Measurements from ENCODE around the gene ABLIM1. TPM values are rescaled to one million over a fixed set of nuclear protein-coding genes. Genes with fewer than 3 reads are reported as not detected.

Gene ABLIM1

DNA sequence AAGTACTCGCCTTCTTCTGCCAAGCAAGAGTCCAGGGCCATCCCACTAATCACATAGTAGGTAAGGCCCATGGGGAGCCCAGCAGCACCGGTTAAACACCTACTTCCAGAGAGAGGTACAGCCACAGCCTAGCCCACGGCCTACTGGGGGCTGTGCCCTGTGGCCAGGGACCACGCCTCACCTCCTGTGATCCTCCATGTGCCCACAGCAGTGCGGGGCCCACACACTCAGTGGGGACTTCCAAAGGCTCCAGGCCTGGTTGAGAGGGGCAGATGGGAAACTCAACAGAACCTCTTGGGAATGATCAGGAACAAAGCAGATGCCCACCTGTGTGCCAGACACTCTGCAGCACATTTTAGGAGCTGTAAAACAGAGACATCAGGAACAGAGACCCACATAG, 273.5 kb downstream of the ABLIM1 start:
- Histone ChIP-seq H3K4me2 (ENCODE audit: low read length, poor library complexity, severe bottlenecking) (no peak overlapping the region), H4K8ac (ENCODE audit: low read length) (no peak overlapping the region), H2AK5ac (ENCODE audit: low read length, severe bottlenecking) (no peak overlapping the region), H2BK15ac (ENCODE audit: low read depth, poor library complexity, severe bottlenecking) (no peak overlapping the region), H3K4me3 (ENCODE audit: insufficient read depth in 1 of 2, low read depth in 1 of 2, low read length in 2 of 2) (no peak overlapping the region), H3K4me1 (ENCODE audit: control insufficient read depth, insufficient read depth, low read depth, low read length) (peaks cover 4% of the 10 kb centered on the region), H3K79me1 (replicated peaks; ENCODE audit: low read length, poor library complexity, severe bottlenecking) (no peaks in the 10 kb centered on the region), H2BK120ac (ENCODE audit: low read depth, low read length) (no peak overlapping the region), H2BK12ac (ENCODE audit: low read length in 2 of 2) (no peak overlapping the region), H3K27ac (ENCODE audit: low read length, poor library complexity, severe bottlenecking) (no peak overlapping the region), H3K36me3 (ENCODE audit: control insufficient read depth in 1 of 2, insufficient read depth in 2 of 2, low read depth in 1 of 2, low read length in 2 of 2) (no peaks in the 10 kb centered on the region), H3K23ac (ENCODE audit: low read length in 2 of 2) (peak overlapping the region in 1 of 2 experiments; percentile 83), H3K18ac (ENCODE audit: low read depth in 1 of 2, low read length in 2 of 2) (no peak overlapping the region), H3K9me3 (ENCODE audit: control insufficient read depth, low read length) (no peaks in the 10 kb centered on the region), H3K27me3 (ENCODE audit: control insufficient read depth in 1 of 2, insufficient read depth in 1 of 2, low read length in 2 of 2) (peaks cover 0 to 63% of the 10 kb centered on the region in 2 experiments), H3K14ac (ENCODE audit: low read length in 2 of 2) (no peak overlapping the region), H3K4ac (ENCODE audit: low read depth in 1 of 2, low read length in 2 of 2) (no peak overlapping the region), H3K9ac (ENCODE audit: low read length) (no peak overlapping the region), H4K91ac (ENCODE audit: low read length) (no peak overlapping the region), H2AFZ (ENCODE audit: low read depth, low read length) (no peak overlapping the region), H2BK5ac (ENCODE audit: low read depth, low read length, poor library complexity, severe bottlenecking) (no peak overlapping the region)
- no peak for DNase-seq
- over 99% methylated on average over 5 of the region's 5 CpGs for WGBS

DNA sequence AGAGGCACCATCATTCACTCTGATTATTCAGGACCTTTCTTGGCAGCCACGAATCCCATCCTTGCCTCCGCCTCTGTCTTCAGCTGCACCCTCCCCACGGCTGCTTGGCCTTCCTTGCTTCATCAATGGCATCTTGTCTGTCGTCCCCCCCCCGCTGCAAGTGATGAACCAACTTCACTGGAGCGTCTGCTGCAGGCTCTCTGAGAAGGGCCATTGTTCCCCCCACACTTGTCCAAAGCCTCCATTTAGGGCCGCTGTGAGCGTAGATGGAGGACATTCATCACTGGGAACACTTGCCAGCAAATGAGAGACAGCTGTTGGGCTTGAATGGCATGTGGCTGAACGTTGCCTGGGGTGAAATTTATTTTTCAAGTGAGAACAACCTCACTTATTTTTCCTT, 273.9 kb downstream of the ABLIM1 start:
- Histone ChIP-seq H3K79me1 (replicated peaks; ENCODE audit: low read length, poor library complexity, severe bottlenecking) (no peaks in the 10 kb centered on the region), H3K27ac (ENCODE audit: low read length, poor library complexity, severe bottlenecking) (no peak overlapping the region), H2AK5ac (ENCODE audit: low read length, severe bottlenecking) (no peak overlapping the region), H3K4me1 (ENCODE audit: control insufficient read depth, insufficient read depth, low read depth, low read length) (peaks cover 1% of the 10 kb centered on the region), H3K4me3 (ENCODE audit: insufficient read depth in 1 of 2, low read depth in 1 of 2, low read length in 2 of 2) (no peak overlapping the region), H2AFZ (ENCODE audit: low read depth, low read length) (no peak overlapping the region), H3K18ac (ENCODE audit: low read depth in 1 of 2, low read length in 2 of 2) (no peak overlapping the region), H3K14ac (ENCODE audit: low read length in 2 of 2) (no peak overlapping the region), H3K4me2 (ENCODE audit: low read length, poor library complexity, severe bottlenecking) (no peak overlapping the region), H3K4ac (ENCODE audit: low read depth in 1 of 2, low read length in 2 of 2) (no peak overlapping the region), H2BK12ac (ENCODE audit: low read length in 2 of 2) (no peak overlapping the region), H3K36me3 (ENCODE audit: control insufficient read depth in 1 of 2, insufficient read depth in 2 of 2, low read depth in 1 of 2, low read length in 2 of 2) (no peaks in the 10 kb centered on the region), H2BK15ac (ENCODE audit: low read depth, poor library complexity, severe bottlenecking) (no peak overlapping the region), H3K27me3 (ENCODE audit: control insufficient read depth in 1 of 2, insufficient read depth in 1 of 2, low read length in 2 of 2) (peaks cover 0 to 62% of the 10 kb centered on the region in 2 experiments), H2BK120ac (ENCODE audit: low read depth, low read length) (no peak overlapping the region), H3K9ac (ENCODE audit: low read length) (no peak overlapping the region), H2BK5ac (ENCODE audit: low read depth, low read length, poor library complexity, severe bottlenecking) (no peak overlapping the region), H3K9me3 (ENCODE audit: control insufficient read depth, low read length) (no peaks in the 10 kb centered on the region), H3K23ac (ENCODE audit: low read length in 2 of 2) (no peak overlapping the region), H4K8ac (ENCODE audit: low read length) (peak overlapping the region; percentile 45), H4K91ac (ENCODE audit: low read length) (peak overlapping the region; percentile 3)
- no peak for DNase-seq
- 94% methylated on average over 9 of the region's 9 CpGs for WGBS

Small RNAs within 50 kb of the gene (small RNA-seq; reads per million reads assigned to genes)
- not detected for gene RN7SL384P (ENCODE audit: low read depth)

All from mesenchymal stem cell (in vitro differentiated cells and primary cell).